Measurements from ENCODE around the gene NFS1. TPM values are rescaled to one million over a fixed set of nuclear protein-coding genes. Genes with fewer than 3 reads are reported as not detected.
"Not testable (repeated sequence)": the region's sequence is repeated elsewhere in the genome, so short reads cannot be mapped to it uniquely, and the experiment has no call there.

Gene NFS1
- total RNA-seq, 1 donor from 2014 or later, result 26.0 TPM

- Mint-ChIP-seq H3K4me1 (ENCODE audit: unreplicated experiment) (peaks cover 24% of the 10 kb centered on the region), H3K36me3 (ENCODE audit: unreplicated experiment) (peaks cover 45% of the 10 kb centered on the region), H3K9me3 (ENCODE audit: unreplicated experiment) (no peaks in the 10 kb centered on the region), H3K27me3 (ENCODE audit: unreplicated experiment) (no peaks in the 10 kb centered on the region), H3K4me3 (ENCODE audit: unreplicated experiment) (no peak overlapping the region), H3K27ac (ENCODE audit: unreplicated experiment) (no peak overlapping the region)
- TF ChIP-seq CTCF (IDR thresholded peaks at IDR 0.05), result no peak
- no peak for DNase-seq (ENCODE audit: extremely low spot score, unreplicated experiment)
Observed at GRCh38 chr20:35729283-35729807, 30.2 kb upstream of the NFS1 start.

GRCh38 chr20:35726842-35727711 is 27.9 kb upstream of the NFS1 start:
- Mint-ChIP-seq H3K9me3 (ENCODE audit: unreplicated experiment) (no peaks in the 10 kb centered on the region), H3K36me3 (ENCODE audit: unreplicated experiment) (peaks cover 43% of the 10 kb centered on the region), H3K27ac (ENCODE audit: unreplicated experiment) (no peak overlapping the region), H3K4me1 (ENCODE audit: unreplicated experiment) (peaks cover 13% of the 10 kb centered on the region), H3K4me3 (ENCODE audit: unreplicated experiment) (no peak overlapping the region), H3K27me3 (ENCODE audit: unreplicated experiment) (no peaks in the 10 kb centered on the region)
- no peak for TF ChIP-seq CTCF (IDR thresholded peaks at IDR 0.05)
- no peak for DNase-seq (ENCODE audit: extremely low spot score, unreplicated experiment)

- Mint-ChIP-seq H3K36me3 (ENCODE audit: unreplicated experiment) (peaks cover 45% of the 10 kb centered on the region), H3K9me3 (ENCODE audit: unreplicated experiment) (no peaks in the 10 kb centered on the region), H3K4me1 (ENCODE audit: unreplicated experiment) (no peaks in the 10 kb centered on the region), H3K27ac (ENCODE audit: unreplicated experiment) (no peak overlapping the region), H3K27me3 (ENCODE audit: unreplicated experiment) (no peaks in the 10 kb centered on the region), H3K4me3 (ENCODE audit: unreplicated experiment) (no peak overlapping the region)
- no peak for TF ChIP-seq CTCF (IDR thresholded peaks at IDR 0.05)
- no peak for DNase-seq (ENCODE audit: extremely low spot score, unreplicated experiment)
Observed at GRCh38 chr20:35724321-35725230, 25.4 kb upstream of the NFS1 start.

- not testable (repeated sequence) for H3K4me3 Mint-ChIP-seq (ENCODE audit: unreplicated experiment); DNase-seq (ENCODE audit: extremely low spot score, unreplicated experiment); H3K27ac Mint-ChIP-seq (ENCODE audit: unreplicated experiment); H3K27me3 Mint-ChIP-seq (ENCODE audit: unreplicated experiment); H3K9me3 Mint-ChIP-seq (ENCODE audit: unreplicated experiment); H3K4me1 Mint-ChIP-seq (ENCODE audit: unreplicated experiment)
- peaks cover 45% of the 10 kb centered on the region for H3K36me3 Mint-ChIP-seq (ENCODE audit: unreplicated experiment)
Observed at GRCh38 chr20:35723652-35724320, 24.6 kb upstream of the NFS1 start.

GRCh38 chr20:35723275-35723639 is 24.1 kb upstream of the NFS1 start:
- H3K4me1 Mint-ChIP-seq (ENCODE audit: unreplicated experiment); H3K9me3 Mint-ChIP-seq (ENCODE audit: unreplicated experiment); H3K4me3 Mint-ChIP-seq (ENCODE audit: unreplicated experiment); H3K27me3 Mint-ChIP-seq (ENCODE audit: unreplicated experiment); DNase-seq (ENCODE audit: extremely low spot score, unreplicated experiment); H3K27ac Mint-ChIP-seq (ENCODE audit: unreplicated experiment): not testable (repeated sequence)
- H3K36me3 Mint-ChIP-seq (ENCODE audit: unreplicated experiment), result peaks cover 45% of the 10 kb centered on the region

Measured in osteocyte (in vitro differentiated cells).